ENCODE measurements around the gene STAB2. TPM values are rescaled to one million over a fixed set of nuclear protein-coding genes. Genes with fewer than 3 reads are reported as not detected.

STAB2 gene
- total and polyA plus RNA-seq, 2 of the 8 experiments (the other 6 are each of a cell fraction or from before 2014, with no cell fraction given), result not detected

GRCh38 chr12:103805655-103806360, 218.7 kb downstream of the STAB2 start:
- Histone ChIP-seq H3K4ac (replicated peaks; ENCODE audit: insufficient read length, low read depth, low read length) (no peak overlapping the region), H4K91ac (replicated peaks; ENCODE audit: insufficient read length, low read length) (no peak overlapping the region), H2BK5ac (ENCODE audit: low read depth, low read length) (no peak overlapping the region), H2BK12ac (ENCODE audit: low read depth, low read length) (no peak overlapping the region), H3K27me3 (replicated peaks in 1 of 4; ENCODE audit: control insufficient read depth in 3 of 4, extremely low read depth in 1 of 4, insufficient read depth in 3 of 4, low read length in 3 of 4) (no peaks in the 10 kb centered on the region), H3K36me3 (ENCODE audit: control insufficient read depth in 2 of 4, insufficient read depth in 4 of 4, low read length in 3 of 4) (peaks cover 0 to 3% (median 1%) of the 10 kb centered on the region in 4 experiments; a peak in 2 of 8 replicates), H3K79me2 (ENCODE audit: control insufficient read depth in 1 of 2, insufficient read depth in 2 of 2, low read length in 2 of 2) (no peaks in the 10 kb centered on the region), H2AFZ (ENCODE audit: low read length) (no peak overlapping the region), H2BK15ac (ENCODE audit: low read length) (peak overlapping the region; percentile 61; the same call in 1 of the 2 replicates), H3K23me2 (ENCODE audit: low read depth, low read length) (no peaks in the 10 kb centered on the region), H3K27ac (ENCODE audit: low read depth, low read length) (no peak overlapping the region), H3K9me3 (ENCODE audit: insufficient read depth in 2 of 2, low read depth in 1 of 2, low read length in 1 of 2) (no peaks in the 10 kb centered on the region), H3K18ac (ENCODE audit: extremely low read depth, low read length) (no peak overlapping the region), H4K5ac (ENCODE audit: insufficient read length, low read depth, low read length) (no peak overlapping the region), H2BK120ac (replicated peaks; ENCODE audit: low read depth, low read length) (no peak overlapping the region), H3K56ac (replicated peaks; ENCODE audit: insufficient read length, low read depth, low read length) (no peak overlapping the region), H3K23ac (ENCODE audit: insufficient read length) (no peak overlapping the region), H3K14ac (ENCODE audit: insufficient read length) (no peak overlapping the region), H4K20me1 (replicated peaks in 1 of 2; ENCODE audit: control insufficient read depth in 1 of 2, insufficient read depth in 2 of 2, low read length in 2 of 2) (peaks cover 0 to 3% of the 10 kb centered on the region in 2 experiments), H3K79me1 (ENCODE audit: low read depth, low read length) (no peaks in the 10 kb centered on the region), H2BK20ac (ENCODE audit: low read length) (no peak overlapping the region), H3K4me3 (ENCODE audit: extremely low read depth in 1 of 4, insufficient read depth in 2 of 4, low read depth in 3 of 4, low read length in 4 of 4) (no peak overlapping the region), H4K8ac (ENCODE audit: extremely low read depth, insufficient read depth, low read length) (no peak overlapping the region), H2AK5ac (ENCODE audit: low read depth, low read length) (no peak overlapping the region), H3K4me1 (replicated peaks in 1 of 4; ENCODE audit: control insufficient read depth in 3 of 4, insufficient read depth in 4 of 4, low read length in 3 of 4) (no peaks in the 10 kb centered on the region), H3K9ac (replicated peaks in 1 of 4; ENCODE audit: extremely low read depth in 1 of 4, low read depth in 3 of 4, low read length in 3 of 4) (no peak overlapping the region), H3K4me2 (ENCODE audit: insufficient read depth in 1 of 2, low read depth in 2 of 2, low read length in 2 of 2) (no peak overlapping the region)
- TF ChIP-seq HDAC2 (IDR thresholded peaks at IDR 0.05; ENCODE audit: borderline replicate concordance in 1 of 2, low read depth in 2 of 2, low read length in 2 of 2) (no peak), SP2 (IDR thresholded peaks at IDR 0.05; ENCODE audit: low read length) (no peak), NRF1 (IDR thresholded peaks at IDR 0.05; ENCODE audit: low read depth, low read length) (no peak), BCL11A (IDR thresholded peaks at IDR 0.05; ENCODE audit: low read depth in 2 of 2, low read length in 2 of 2) (no peak), RNF2 (IDR thresholded peaks at IDR 0.05; ENCODE audit: borderline replicate concordance, low read depth, low read length, missing control alignments, poor library complexity, severe bottlenecking) (no peak), SP4 (IDR thresholded peaks at IDR 0.05; ENCODE audit: low read length) (no peak), SIN3A (conservative IDR thresholded peaks at IDR 0.05 in 1 of 2, IDR thresholded peaks at IDR 0.05 in 1 of 2; ENCODE audit: low read depth in 1 of 2, low read length in 2 of 2) (no peak), ATF3 (IDR thresholded peaks at IDR 0.05; ENCODE audit: insufficient read depth, low read depth, low read length) (no peak), SRF (IDR thresholded peaks at IDR 0.05; ENCODE audit: low read depth, low read length) (no peak)
- ChIA-PET POLR2A (ENCODE audit: partially characterized antibody) (no interaction called here), CTCF (ENCODE audit: partially characterized antibody) (interaction anchor here (0.5 kb wide), 1 partner anchor 82 kb away, joined by 5 read pairs; no protein-coding TSS in a partner anchor)
- no peak for DNase-seq (ENCODE audit: low read depth in 1 of 2, low spot score in 2 of 2)
- WGBS, 2 experiments (ENCODE audit: extremely low coverage in 1 of 2, insufficient coverage in 1 of 2, insufficient read length in 1 of 2, insufficient replicate concordance in 2 of 2, low coverage in 1 of 2, low lambda C conversion rate in 2 of 2, missing lambda C conversion rate in 1 of 2), result 89% methylated on average over 4 of the region's 5 CpGs; no CpG with 5 or more reads in 1 of the 2 experiments
- no peak for FAIRE-seq
